Calu3 (cell line): ENCODE results near the gene CUL4A. TPM values are rescaled to one million over a fixed set of nuclear protein-coding genes. Genes with fewer than 3 reads are reported as not detected.
A peak's percentile ranks its signal among the peaks of the same experiment; 100 is the strongest.
"Not testable (repeated sequence)": the region's sequence is repeated elsewhere in the genome, so short reads cannot be mapped to it uniquely, and the experiment has no call there.

Source experiments
- Bru-seq: library from RNA; stranded (reverse); fragments of 400-500 nt; gene quantifications from one replicate; lab custom pipeline; 2021; lab: Mats Ljungman, UMichigan
- BruChase-seq, 2 experiments: library from RNA; stranded (reverse); fragments of 400-500 nt; gene quantifications; one replicate each; lab custom pipeline; 2021; lab: Mats Ljungman, UMichigan
- BruUV-seq: library from RNA; stranded (reverse); fragments of 400-500 nt; replicated peaks from 2 replicates; lab custom pipeline; 2021; lab: Mats Ljungman, UMichigan
- CTCF ChIA-PET: fragments of 300-600 bp; sonication (Branson Sonifier 250); formaldehyde crosslinking; loops from one replicate; lab custom pipeline; 2022; ENCODE audit warnings: antibody characterized with exemption; lab: Charles Lee
- DNase-seq: peaks from one replicate; pipeline ENCODE4 v3.0.0; 2022
- H3K27ac Mint-ChIP-seq: one replicate; pipeline ENCODE4 v1.8.0; 2022; ENCODE audit warnings: mixed read lengths; ENCODE audit not compliant: unreplicated experiment
- H3K27me3 Mint-ChIP-seq: one replicate; pipeline ENCODE4 v1.8.0; 2022; ENCODE audit warnings: mixed read lengths; ENCODE audit not compliant: unreplicated experiment
- H3K36me3 Mint-ChIP-seq: one replicate; pipeline ENCODE4 v1.8.0; 2022; ENCODE audit warnings: mild to moderate bottlenecking, moderate library complexity, mixed read lengths; ENCODE audit not compliant: insufficient read depth, unreplicated experiment
- H3K4me1 Mint-ChIP-seq: one replicate; pipeline ENCODE4 v1.8.0; 2022; ENCODE audit warnings: mild to moderate bottlenecking, low read depth, mixed read lengths; ENCODE audit not compliant: unreplicated experiment
- H3K4me3 Mint-ChIP-seq: one replicate; pipeline ENCODE4 v1.8.0; 2022; ENCODE audit warnings: mild to moderate bottlenecking, low read depth, moderate library complexity, mixed read lengths; ENCODE audit not compliant: unreplicated experiment
- H3K9me3 Mint-ChIP-seq: one replicate; pipeline ENCODE4 v1.8.0; 2022; ENCODE audit warnings: low read depth, mixed read lengths; ENCODE audit not compliant: unreplicated experiment
- intact Hi-C: fragments of 100-400 bp; cut with micrococcal nuclease; formaldehyde crosslinking; loops from one replicate; pipeline ENCODE4 v1.10.0; 2022; ENCODE audit not compliant: unreplicated experiment
- long read RNA-seq: library from polyadenylated mRNA; stranded (forward); transcript quantifications from one replicate; pipeline ENCODE4 v2.0.0, GENCODE V29; 2022
- total RNA-seq: library from RNA; stranded (reverse); gene quantifications from 2 replicates; pipeline ENCODE4 v1.2.3, GENCODE V29; 2022
- TF ChIP-seq, protein P1 (sequence below): fragments of 200-600 bp; IDR thresholded peaks from one replicate; pipeline ENCODE4 v1.8.0; 2022; ENCODE audit warnings: antibody characterized with exemption; ENCODE audit not compliant: unreplicated experiment

Gene CUL4A
- 27.3 and 32.1 TPM in 2 replicates for total RNA-seq
- Bru-seq, nascent RNA: percentile 71 among the genes with signal in this experiment
- percentile 76 among the genes with signal in this experiment for BruChase-seq, experiment 1, labeled RNA remaining after a 6-hour chase
- percentile 72 among the genes with signal in this experiment for BruChase-seq, experiment 2, labeled RNA remaining after a 2-hour chase
- long read RNA-seq, transcript CUL4A-202 (20 exons, 2,364 nt): major isoform, 26 of 39 reads
- long read RNA-seq, partial matches to known transcripts: 4 of 39 reads
- long read RNA-seq, other reads (novel, unspliced or antisense): 6 of 39 reads

DNA sequence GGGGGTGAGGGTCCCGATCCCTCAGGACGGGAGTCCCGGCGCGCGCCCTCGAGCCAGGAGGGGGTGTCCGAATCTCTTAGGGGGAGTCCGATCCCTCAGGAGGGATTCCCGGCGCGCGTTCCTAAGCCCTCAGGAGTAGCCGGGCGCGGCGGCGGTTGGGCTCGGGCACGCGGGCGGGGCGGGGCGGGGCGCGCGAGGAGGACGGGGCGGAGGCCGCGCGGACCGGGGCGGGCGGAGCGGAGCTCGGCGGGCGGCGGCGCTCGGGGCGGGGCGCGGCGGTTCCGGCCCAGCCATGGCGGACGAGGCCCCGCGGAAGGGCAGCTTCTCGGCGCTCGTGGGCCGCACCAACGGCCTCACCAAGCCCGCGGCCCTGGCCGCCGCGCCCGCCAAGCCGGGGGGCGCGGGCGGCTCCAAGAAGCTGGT lies at the start of gene CUL4A:
Gene CUL4A, plus strand, starts transcription at position 278 of the 423 bp plus-strand sequence. Its CDS starts 15 bp downstream, at position 293.
- Mint-ChIP-seq H3K27ac (no peak within 1 kb of the TSS), H3K9me3 (no peaks in the 10 kb centered on the region), H3K27me3 (no peaks in the 10 kb centered on the region), H3K4me1 (no peaks in the 10 kb centered on the region), H3K36me3 (peaks cover 14% of the 10 kb centered on the region), H3K4me3 (peak within 1 kb of the TSS; percentile 67)
- peak; percentile 56 for DNase-seq
- CTCF ChIA-PET: interaction anchor here (0.8 kb wide), 1 partner anchor 164 kb away, joined by 5 read pairs; no protein-coding TSS in a partner anchor
- BruUV-seq: no TSS peak
- TF ChIP-seq, protein P1, sequence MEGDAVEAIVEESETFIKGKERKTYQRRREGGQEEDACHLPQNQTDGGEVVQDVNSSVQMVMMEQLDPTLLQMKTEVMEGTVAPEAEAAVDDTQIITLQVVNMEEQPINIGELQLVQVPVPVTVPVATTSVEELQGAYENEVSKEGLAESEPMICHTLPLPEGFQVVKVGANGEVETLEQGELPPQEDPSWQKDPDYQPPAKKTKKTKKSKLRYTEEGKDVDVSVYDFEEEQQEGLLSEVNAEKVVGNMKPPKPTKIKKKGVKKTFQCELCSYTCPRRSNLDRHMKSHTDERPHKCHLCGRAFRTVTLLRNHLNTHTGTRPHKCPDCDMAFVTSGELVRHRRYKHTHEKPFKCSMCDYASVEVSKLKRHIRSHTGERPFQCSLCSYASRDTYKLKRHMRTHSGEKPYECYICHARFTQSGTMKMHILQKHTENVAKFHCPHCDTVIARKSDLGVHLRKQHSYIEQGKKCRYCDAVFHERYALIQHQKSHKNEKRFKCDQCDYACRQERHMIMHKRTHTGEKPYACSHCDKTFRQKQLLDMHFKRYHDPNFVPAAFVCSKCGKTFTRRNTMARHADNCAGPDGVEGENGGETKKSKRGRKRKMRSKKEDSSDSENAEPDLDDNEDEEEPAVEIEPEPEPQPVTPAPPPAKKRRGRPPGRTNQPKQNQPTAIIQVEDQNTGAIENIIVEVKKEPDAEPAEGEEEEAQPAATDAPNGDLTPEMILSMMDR: no peak
- intact Hi-C loops: no loop called here

DNA sequence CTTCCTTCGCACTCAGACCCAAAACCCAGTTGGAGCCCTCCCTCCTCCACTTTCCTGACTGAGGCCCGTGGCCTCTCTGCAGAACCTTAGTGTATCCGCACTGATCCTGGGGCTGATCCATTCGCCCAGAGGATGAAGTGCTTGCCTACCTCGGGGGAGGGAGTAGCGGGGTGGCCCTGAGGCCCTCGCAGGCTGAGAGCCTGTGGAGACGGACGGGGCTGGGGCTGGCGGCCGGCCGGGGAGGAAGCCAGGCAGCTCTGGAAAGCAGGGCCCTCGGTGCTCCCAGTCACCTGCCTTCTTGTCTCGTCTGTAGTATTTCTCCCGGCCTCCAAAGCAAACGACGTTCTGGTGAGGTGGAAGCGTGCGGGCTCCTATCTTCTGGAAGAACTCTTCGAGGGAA lies 49.7 kb upstream of the CUL4A start:
- Mint-ChIP-seq H3K4me1 (no peaks in the 10 kb centered on the region), H3K4me3 (no peak overlapping the region), H3K9me3 (no peaks in the 10 kb centered on the region), H3K36me3 (no peaks in the 10 kb centered on the region), H3K27ac (no peak overlapping the region), H3K27me3 (peaks cover 31% of the 10 kb centered on the region)
- CTCF ChIA-PET: no interaction called here
- no peak for DNase-seq
- no TSS peak for BruUV-seq
- TF ChIP-seq, protein P1: no peak
- intact Hi-C loops: no loop called here

DNA sequence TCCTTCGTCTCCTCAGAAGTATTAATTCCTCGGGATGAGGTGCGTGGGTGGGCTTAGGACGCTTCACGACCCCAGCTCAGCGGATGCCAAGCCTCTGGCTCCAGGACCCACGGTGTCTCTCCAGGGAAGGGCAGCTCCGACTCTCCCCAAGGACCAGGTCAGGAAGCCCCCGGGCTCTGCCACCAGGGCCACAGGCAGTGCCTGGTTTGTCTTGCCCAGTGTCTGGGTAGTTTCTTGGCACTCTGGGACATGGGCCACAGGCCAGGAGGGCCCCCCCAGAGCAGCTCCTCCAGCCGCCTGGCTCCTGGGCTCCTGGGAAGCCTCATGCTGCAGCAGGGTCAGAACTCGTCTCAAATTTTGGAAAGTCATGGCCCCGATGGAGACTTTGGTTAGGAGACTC lies 48.4 kb upstream of the CUL4A start:
- intact Hi-C loops: no loop called here
- H3K27me3 Mint-ChIP-seq: peaks cover 31% of the 10 kb centered on the region
- H3K4me3 Mint-ChIP-seq: peak overlapping the region; percentile 43
- H3K9me3 Mint-ChIP-seq: no peaks in the 10 kb centered on the region
- peak overlapping the region; percentile 18 for H3K27ac Mint-ChIP-seq
- no peak for DNase-seq
- CTCF ChIA-PET: no interaction called here
- no peaks in the 10 kb centered on the region for H3K4me1 Mint-ChIP-seq
- H3K36me3 Mint-ChIP-seq: no peaks in the 10 kb centered on the region
- TF ChIP-seq, protein P1: no peak
- BruUV-seq: no TSS peak

DNA sequence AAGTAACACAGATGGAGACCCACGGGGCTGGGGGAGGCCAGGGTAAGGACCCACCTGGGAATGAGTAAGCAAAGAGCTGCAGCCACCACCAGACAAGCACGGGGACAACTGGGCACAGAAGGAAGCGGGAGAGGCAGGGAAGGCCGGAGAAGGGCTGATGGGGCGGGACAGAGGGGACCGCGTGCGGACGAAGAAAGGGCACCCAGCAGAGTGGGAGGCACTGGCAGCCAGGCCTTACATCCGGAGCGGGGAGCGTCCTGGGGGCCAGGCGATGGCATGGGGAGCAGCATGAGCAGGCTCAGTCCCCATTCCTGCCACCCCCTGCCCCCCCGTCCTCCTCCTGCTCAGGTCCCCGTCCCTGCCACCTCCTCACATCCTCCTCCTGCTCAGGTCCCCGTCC lies 48.0 kb upstream of the CUL4A start:
- TF ChIP-seq, protein P1: no peak
- no peak for DNase-seq
- H3K9me3 Mint-ChIP-seq: no peaks in the 10 kb centered on the region
- H3K4me1 Mint-ChIP-seq: no peaks in the 10 kb centered on the region
- peaks cover 31% of the 10 kb centered on the region for H3K27me3 Mint-ChIP-seq
- peak overlapping the region; percentile 18 for H3K27ac Mint-ChIP-seq
- H3K4me3 Mint-ChIP-seq: peak overlapping the region; percentile 43
- no TSS peak for BruUV-seq
- CTCF ChIA-PET: no interaction called here
- intact Hi-C loops: no loop called here
- H3K36me3 Mint-ChIP-seq: no peaks in the 10 kb centered on the region

DNA sequence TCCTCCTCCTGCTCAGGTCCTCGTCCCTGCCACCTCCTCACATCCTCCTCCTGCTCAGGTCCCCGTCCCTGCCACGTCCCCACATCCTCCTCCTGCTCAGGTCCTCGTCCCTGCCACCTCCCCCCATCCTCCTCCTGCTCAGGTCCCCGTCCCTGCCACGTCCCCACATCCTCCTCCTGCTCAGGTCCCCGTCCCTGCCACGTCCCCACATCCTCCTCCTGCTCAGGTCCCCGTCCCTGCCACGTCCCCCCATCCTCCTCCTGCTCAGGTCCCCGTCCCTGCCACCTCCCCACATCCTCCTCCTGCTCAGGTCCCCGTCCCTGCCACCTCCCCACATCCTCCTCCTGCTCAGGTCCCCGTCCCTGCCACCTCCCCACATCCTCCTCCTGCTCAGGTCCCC lies 47.4 kb upstream of the CUL4A start:
- BruUV-seq, DNase-seq, H3K36me3 Mint-ChIP-seq, intact Hi-C loops, H3K4me1 Mint-ChIP-seq, H3K9me3 Mint-ChIP-seq, H3K27ac Mint-ChIP-seq, H3K4me3 Mint-ChIP-seq, CTCF ChIA-PET: not testable (repeated sequence)
- peaks cover 28% of the 10 kb centered on the region for H3K27me3 Mint-ChIP-seq
